PC-3 (cell line): ENCODE results near the gene FKBP1A. TPM values are rescaled to one million over a fixed set of nuclear protein-coding genes. Genes with fewer than 3 reads are reported as not detected.

Source experiments
- ATAC-seq: fragments of 200-7000 bp; cut with Tn5 transposase; 2 replicates; pipeline ENCODE4 v1.9.1; 2020; ENCODE audit warnings: mild to moderate bottlenecking, moderate library complexity
- Bru-seq: library from RNA; stranded (reverse); fragments of 400-500 nt; gene quantifications from one replicate; lab custom pipeline; 2021; lab: Mats Ljungman, UMichigan
- BruChase-seq, 2 experiments: library from RNA; stranded (reverse); fragments of 400-500 nt; gene quantifications; one replicate each; lab custom pipeline; 2021; lab: Mats Ljungman, UMichigan
- BruUV-seq: library from RNA; stranded (reverse); fragments of 400-500 nt; replicated peaks from 2 replicates; lab custom pipeline; 2021; lab: Mats Ljungman, UMichigan
- CTCF ChIA-PET: fragments of 300-600 bp; sonication (Branson Sonifier 250); formaldehyde crosslinking; loops from one replicate; lab custom pipeline; 2022; ENCODE audit warnings: antibody characterized with exemption; lab: Charles Lee
- POLR2A ChIA-PET: fragments of 300-600 bp; sonication (Branson Sonifier 250); formaldehyde crosslinking; loops from one replicate; lab custom pipeline; 2022; ENCODE audit warnings: antibody characterized with exemption; ENCODE audit not compliant: unreplicated experiment; lab: Charles Lee
- DNase-seq: peaks from one replicate; pipeline ENCODE4 v3.0.0-alpha.2; 2015
- H2AFZ ChIP-seq: fragments of 300-600 bp; sonication (generic); 2 replicates; pipeline ENCODE4 v1.6.0; 2016; ENCODE audit warnings: antibody characterized with exemption, low read length
- H3F3A ChIP-seq: fragments of 300-600 bp; sonication (generic); one replicate; pipeline ENCODE4 v1.6.0; 2017; ENCODE audit warnings: antibody characterized with exemption, low read length, control low read depth, mild to moderate bottlenecking; ENCODE audit not compliant: unreplicated experiment
- H3K27ac ChIP-seq: fragments of 300-600 bp; sonication (generic); 2 replicates; pipeline ENCODE4 v1.5.1; 2016; ENCODE audit warnings: mild to moderate bottlenecking, low read length
- H3K27me3 ChIP-seq: fragments of 300-600 bp; sonication (generic); 2 replicates; pipeline ENCODE4 v1.6.1; 2016; ENCODE audit warnings: low read length, mixed read lengths
- H3K36me3 ChIP-seq: fragments of 300-600 bp; sonication (generic); 2 replicates; pipeline ENCODE4 v1.6.1; 2016; ENCODE audit warnings: low read depth, mixed run types, low read length, mixed read lengths
- H3K4me1 ChIP-seq: fragments of 300-600 bp; sonication (generic); 2 replicates; pipeline ENCODE4 v1.5.1; 2016; ENCODE audit warnings: low read length; ENCODE audit not compliant: insufficient read depth
- H3K4me2 ChIP-seq: fragments of 300-600 bp; sonication (generic); 2 replicates; pipeline ENCODE4 v1.6.0; 2016; ENCODE audit warnings: low read length
- H3K4me3 ChIP-seq: fragments of 300-600 bp; sonication (generic); 2 replicates; pipeline ENCODE4 v1.5.1; 2016; ENCODE audit warnings: mild to moderate bottlenecking, low read length, mixed read lengths
- H3K79me2 ChIP-seq: fragments of 300-600 bp; sonication (generic); 2 replicates; pipeline ENCODE4 v1.6.1; 2017; ENCODE audit warnings: low read length, mixed read lengths
- H3K9ac ChIP-seq: fragments of 300-600 bp; sonication (generic); 2 replicates; pipeline ENCODE4 v1.6.0; 2016; ENCODE audit warnings: mild to moderate bottlenecking, low read length
- H3K9me2 ChIP-seq: fragments of 300-600 bp; sonication (generic); replicated peaks from 2 replicates; pipeline ENCODE4 v1.6.1; 2016; ENCODE audit warnings: mixed run types, low read length, mixed read lengths
- H3K9me3 ChIP-seq: fragments of 300-600 bp; sonication (generic); 2 replicates; pipeline ENCODE4 v1.6.1; 2016; ENCODE audit warnings: low read length, mixed read lengths
- H4K20me1 ChIP-seq: fragments of 300-600 bp; sonication (generic); 2 replicates; pipeline ENCODE4 v1.6.1; 2016; ENCODE audit warnings: low read length, mixed read lengths
- EZH2 ChIP-seq: fragments of 300-600 bp; sonication (generic); IDR thresholded peaks from one replicate; pipeline ENCODE4 v1.6.1; 2017; ENCODE audit warnings: antibody characterized with exemption, mild to moderate bottlenecking, low read length; ENCODE audit not compliant: unreplicated experiment
- EZH2phosphoT487 ChIP-seq: fragments of 300-600 bp; sonication (generic); IDR thresholded peaks from 2 replicates; pipeline ENCODE4 v1.6.1; 2018; ENCODE audit warnings: mild to moderate bottlenecking, antibody characterized with exemption, low read length, borderline replicate concordance
- intact Hi-C: fragments of 100-400 bp; cut with micrococcal nuclease; formaldehyde crosslinking; loops from 2 replicates; pipeline ENCODE4 v1.9.0; 2023
- long read RNA-seq: library from polyadenylated mRNA; unstranded; transcript quantifications from one replicate; pipeline ENCODE4 v2.0.0, GENCODE V29; 2021; ENCODE audit not compliant: unreplicated experiment
- total RNA-seq: library from RNA; depleted of rRNA; stranded (reverse); fragments of >200 nt; gene quantifications from 2 replicates; pipeline ENCODE4 v1.2.3, GENCODE V29; 2014; rRNA removed
- TF ChIP-seq, protein P1 (sequence below): fragments of 300-600 bp; sonication (generic); conservative IDR thresholded peaks from 2 replicates; pipeline ENCODE4 v1.5.1; 2017; ENCODE audit warnings: antibody characterized with exemption, low read depth, mild to moderate bottlenecking, low read length

FKBP1A gene
- total RNA-seq (178 and 198 TPM in 2 replicates), Bru-seq, nascent RNA (percentile 99 among the genes with signal in this experiment), BruChase-seq, experiment 1, labeled RNA remaining after a 6-hour chase (percentile 99 among the genes with signal in this experiment), BruChase-seq, experiment 2, labeled RNA remaining after a 2-hour chase (percentile 99 among the genes with signal in this experiment)
- long read RNA-seq, transcript FKBP1A-204 (5 exons, 1,622 nt), result major isoform, 426 of 494 reads
- long read RNA-seq, transcript FKBP1A-202 (4 exons, 747 nt), result minor isoform, 6 of 494 reads
- long read RNA-seq, transcript FKBP1A-203 (4 exons, 976 nt), result minor isoform, 37 of 494 reads
- long read RNA-seq, partial matches to known transcripts, result 13 of 494 reads
- long read RNA-seq, other reads (novel, unspliced or antisense), result 7 of 494 reads

DNA sequence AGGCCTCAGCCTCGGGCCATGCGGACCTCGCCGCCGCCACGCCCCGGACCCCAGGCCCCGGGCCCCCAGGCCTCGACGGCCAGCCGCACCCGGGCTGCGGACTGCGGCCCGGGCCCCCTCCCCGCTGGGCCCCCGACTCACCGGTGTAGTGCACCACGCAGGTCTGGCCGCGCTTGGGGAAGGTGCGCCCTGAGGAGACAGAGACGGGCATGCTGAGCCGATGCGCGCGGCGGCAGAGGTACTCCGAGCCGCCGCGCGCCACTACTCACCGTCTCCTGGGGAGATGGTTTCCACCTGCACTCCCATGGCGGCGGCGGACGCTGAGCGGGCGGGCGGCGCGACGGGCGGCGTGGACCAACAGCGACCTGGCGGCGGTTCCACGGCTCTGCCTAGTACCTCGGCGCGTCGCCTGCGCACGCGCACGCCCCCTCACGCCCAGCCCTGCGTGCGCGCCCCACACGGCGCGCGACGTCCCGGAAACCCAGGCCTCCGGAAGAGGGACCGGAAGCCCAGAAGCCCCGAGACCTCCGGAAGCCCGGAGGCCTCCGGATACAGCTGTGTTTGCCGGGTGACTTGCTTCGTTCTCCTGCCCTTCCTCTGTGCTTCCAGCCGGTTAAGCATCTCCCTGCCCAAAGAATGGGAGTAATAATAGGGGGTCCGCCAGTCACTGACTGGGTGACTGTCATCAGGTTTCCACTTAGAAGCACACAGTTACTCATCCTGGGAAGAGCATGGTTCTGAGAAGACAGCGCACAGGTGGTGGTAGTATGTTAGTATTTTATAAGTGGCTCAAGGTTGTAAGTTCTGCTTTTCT is at the start of gene FKBP1A:
Gene FKBP1A, minus strand, starts transcription at position 362 of the 814 bp plus-strand sequence. Its CDS starts 56 bp downstream, at position 306.
- intact Hi-C loops, result loop anchor here (1.0 to 2.0 kb wide), 2 partner anchors 7 to 70 kb away; no protein-coding TSS in a partner anchor
- H3K9me3 ChIP-seq, result no peaks in the 10 kb centered on the region
- peaks cover 66% of the 10 kb centered on the region for H3K4me1 ChIP-seq
- H4K20me1 ChIP-seq, result peaks cover 42% of the 10 kb centered on the region
- ATAC-seq (peak; percentile 78), DNase-seq (peak; percentile 99)
- peak within 1 kb of the TSS; percentile 79 for H3K4me3 ChIP-seq
- BruUV-seq, result no TSS peak
- H3K9me2 ChIP-seq, result no peaks in the 10 kb centered on the region
- peak within 1 kb of the TSS; percentile 72 for H2AFZ ChIP-seq
- H3K79me2 ChIP-seq, result peaks cover 55% of the 10 kb centered on the region
- peak within 1 kb of the TSS; percentile 86 for H3K9ac ChIP-seq
- peaks cover 17% of the 10 kb centered on the region for H3K36me3 ChIP-seq
- ChIA-PET POLR2A (interaction anchor here (0.6 kb wide), 4 partner anchors 10 to 78 kb away, joined by 4 to 10 read pairs (median 6); no protein-coding TSS in a partner anchor), CTCF (interaction anchor here (0.6 kb wide), 4 partner anchors 16 to 67 kb away, joined by 3 to 7 read pairs (median 4); no protein-coding TSS in a partner anchor)
- H3K27me3 ChIP-seq, result no peaks in the 10 kb centered on the region
- H3F3A ChIP-seq, result no peaks in the 10 kb centered on the region
- peak within 1 kb of the TSS; percentile 96 for H3K4me2 ChIP-seq
- peak; percentile 74 for TF ChIP-seq EZH2phosphoT487
- TF ChIP-seq, protein P1, sequence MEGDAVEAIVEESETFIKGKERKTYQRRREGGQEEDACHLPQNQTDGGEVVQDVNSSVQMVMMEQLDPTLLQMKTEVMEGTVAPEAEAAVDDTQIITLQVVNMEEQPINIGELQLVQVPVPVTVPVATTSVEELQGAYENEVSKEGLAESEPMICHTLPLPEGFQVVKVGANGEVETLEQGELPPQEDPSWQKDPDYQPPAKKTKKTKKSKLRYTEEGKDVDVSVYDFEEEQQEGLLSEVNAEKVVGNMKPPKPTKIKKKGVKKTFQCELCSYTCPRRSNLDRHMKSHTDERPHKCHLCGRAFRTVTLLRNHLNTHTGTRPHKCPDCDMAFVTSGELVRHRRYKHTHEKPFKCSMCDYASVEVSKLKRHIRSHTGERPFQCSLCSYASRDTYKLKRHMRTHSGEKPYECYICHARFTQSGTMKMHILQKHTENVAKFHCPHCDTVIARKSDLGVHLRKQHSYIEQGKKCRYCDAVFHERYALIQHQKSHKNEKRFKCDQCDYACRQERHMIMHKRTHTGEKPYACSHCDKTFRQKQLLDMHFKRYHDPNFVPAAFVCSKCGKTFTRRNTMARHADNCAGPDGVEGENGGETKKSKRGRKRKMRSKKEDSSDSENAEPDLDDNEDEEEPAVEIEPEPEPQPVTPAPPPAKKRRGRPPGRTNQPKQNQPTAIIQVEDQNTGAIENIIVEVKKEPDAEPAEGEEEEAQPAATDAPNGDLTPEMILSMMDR, result no peak
- peak within 1 kb of the TSS; percentile 43 for H3K27ac ChIP-seq

DNA sequence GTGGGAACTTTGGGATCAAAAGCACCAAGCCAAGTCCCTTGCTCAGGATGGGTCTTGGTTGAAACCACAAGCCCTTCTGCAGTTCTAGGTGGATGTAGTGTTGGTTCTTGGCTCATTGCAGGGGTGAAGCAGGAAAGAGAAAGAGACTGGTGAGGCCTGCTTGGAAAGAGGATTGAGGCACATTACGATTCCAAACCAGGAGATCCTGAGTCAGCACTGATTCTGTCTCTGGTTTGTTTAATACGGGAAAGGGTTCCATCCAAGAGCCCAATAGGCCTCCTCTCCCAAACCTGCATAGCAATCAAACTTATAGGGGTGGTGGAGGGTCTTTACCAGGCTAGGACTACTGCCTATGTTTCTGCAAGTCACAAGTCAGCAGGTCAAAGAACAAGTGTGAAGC is 49.5 kb upstream of the FKBP1A start:
- intact Hi-C loops, result no loop called here
- no peaks in the 10 kb centered on the region for H3K9me3 ChIP-seq
- H3K27me3 ChIP-seq, result no peaks in the 10 kb centered on the region
- no TSS peak for BruUV-seq
- H4K20me1 ChIP-seq, result no peaks in the 10 kb centered on the region
- CTCF ChIA-PET, result no interaction called here
- H3K36me3 ChIP-seq, result peaks cover 58% of the 10 kb centered on the region
- no peak overlapping the region for H3K27ac ChIP-seq
- no peaks in the 10 kb centered on the region for H3K9me2 ChIP-seq
- no peaks in the 10 kb centered on the region for H3K4me1 ChIP-seq
- ATAC-seq (no peak), DNase-seq (no peak)
- POLR2A ChIA-PET, result no interaction called here
- peaks cover 4% of the 10 kb centered on the region for H3F3A ChIP-seq
- H3K79me2 ChIP-seq, result no peaks in the 10 kb centered on the region
- no peak for TF ChIP-seq EZH2
- no peak for TF ChIP-seq EZH2phosphoT487
- TF ChIP-seq, protein P1, result no peak
- no peak overlapping the region for H2AFZ ChIP-seq
- no peak overlapping the region for H3K4me2 ChIP-seq
- H3K4me3 ChIP-seq, result no peak overlapping the region
- H3K9ac ChIP-seq, result no peak overlapping the region
